Measurements from ENCODE around the gene PRDM13.

Gene PRDM13

GRCh38 chr6:99575544-99576227 is 30.9 kb upstream of the PRDM13 start:
- no peak for TF ChIP-seq CTCF (IDR thresholded peaks at IDR 0.05)
- TF ChIP-seq ZFX (IDR thresholded peaks at IDR 0.05; ENCODE audit: borderline replicate concordance) = no peak
- no peak overlapping the region for H3K27ac ChIP-seq

- TF ChIP-seq CTCF (IDR thresholded peaks at IDR 0.05) (no peak), ZFX (IDR thresholded peaks at IDR 0.05; ENCODE audit: borderline replicate concordance) (no peak)
- H3K27ac ChIP-seq = no peak overlapping the region
Observed at GRCh38 chr6:99579781-99580180, 26.9 kb upstream of the PRDM13 start.

- TF ChIP-seq CTCF (IDR thresholded peaks at IDR 0.05) = no peak
- TF ChIP-seq ZFX (IDR thresholded peaks at IDR 0.05; ENCODE audit: borderline replicate concordance) = no peak
Observed at GRCh38 chr6:99587792-99588191, 18.8 kb upstream of the PRDM13 start.

GRCh38 chr6:99588618-99589289 is 17.9 kb upstream of the PRDM13 start:
- peak; percentile 89 for TF ChIP-seq CTCF (IDR thresholded peaks at IDR 0.05)
- no peak for TF ChIP-seq ZFX (IDR thresholded peaks at IDR 0.05; ENCODE audit: borderline replicate concordance)

More at GRCh38 chr6:99587792-99588191, 18.8 kb upstream of the PRDM13 start:
- H3K27ac ChIP-seq = no peak overlapping the region

GRCh38 chr6:99589290-99589672 is 17.4 kb upstream of the PRDM13 start:
- no peak for TF ChIP-seq CTCF (IDR thresholded peaks at IDR 0.05)
- no peak for TF ChIP-seq ZFX (IDR thresholded peaks at IDR 0.05; ENCODE audit: borderline replicate concordance)
- H3K27ac ChIP-seq = no peak overlapping the region

More at GRCh38 chr6:99588618-99589289, 17.9 kb upstream of the PRDM13 start:
- H3K27ac ChIP-seq = no peak overlapping the region

GRCh38 chr6:99589907-99590493 is 16.6 kb upstream of the PRDM13 start:
- no peak for TF ChIP-seq ZFX (IDR thresholded peaks at IDR 0.05; ENCODE audit: borderline replicate concordance)
- TF ChIP-seq CTCF (IDR thresholded peaks at IDR 0.05) = no peak

More at GRCh38 chr6:99589907-99590493, 16.6 kb upstream of the PRDM13 start:
- H3K27ac ChIP-seq = no peak overlapping the region
